B cell (primary cell): ENCODE measurements around the gene ZNF689.

Source experiments
- CTCF ChIP-seq: fragments of 200-600 bp; IDR thresholded peaks from one replicate; pipeline ENCODE4 v1.8.0; 2022; ENCODE audit warnings: antibody characterized with exemption, mild to moderate bottlenecking
- EZH2 ChIP-seq: IDR thresholded peaks from 2 replicates; pipeline ENCODE4 v1.6.1; 2012; ENCODE audit warnings: borderline replicate concordance, low read depth, mild to moderate bottlenecking, moderate library complexity, low read length; ENCODE audit not compliant: insufficient read depth, poor library complexity, severe bottlenecking

- no peak for TF ChIP-seq CTCF
- TF ChIP-seq EZH2: no peak
These were observed 5.8 kb downstream of the ZNF689 start for GRCh38 chr16:30604316-30604947.
